Left ventricle myocardium inferior (tissue), 1 donor: ENCODE data around the gene ADA. TPM values are rescaled to one million over a fixed set of nuclear protein-coding genes. Genes with fewer than 3 reads are reported as not detected.

Source experiments
- DNase-seq: peaks from one replicate; pipeline ENCODE4 v3.0.0-alpha.2; 2020
- H3K27ac ChIP-seq: fragments of 200-600 bp; replicated peaks from 2 replicates; pipeline ENCODE4 v1.8.0; 2021
- H3K27me3 ChIP-seq: fragments of 200-600 bp; 2 replicates; pipeline ENCODE4 v1.8.0; 2021; ENCODE audit warnings: low read depth
- H3K36me3 ChIP-seq: fragments of 200-600 bp; 2 replicates; pipeline ENCODE4 v1.8.0; 2021
- H3K4me1 ChIP-seq: fragments of 200-600 bp; 2 replicates; pipeline ENCODE4 v1.8.0; 2021
- H3K4me3 ChIP-seq: fragments of 200-600 bp; 2 replicates; pipeline ENCODE4 v1.8.0; 2021; ENCODE audit warnings: mild to moderate bottlenecking, moderate library complexity
- H3K9me3 ChIP-seq: fragments of 200-600 bp; replicated peaks from 2 replicates; pipeline ENCODE4 v1.8.0; 2021
- intact Hi-C: fragments of 100-400 bp; cut with micrococcal nuclease; formaldehyde crosslinking; loops from one replicate; pipeline ENCODE4 v1.11.0; 2022
- total RNA-seq: library from RNA; stranded (reverse); fragmentation: NEBNext Ultra II Directional; extraction: Animal tissue kit (Norgen Biotek cat#: 25700); gene quantifications from one replicate; pipeline ENCODE4 v1.2.1, GENCODE V29; 2021
- TF ChIP-seq, protein P1 (sequence below): fragments of 200-600 bp; IDR thresholded peaks from 2 replicates; pipeline ENCODE4 v1.8.0; 2021; ENCODE audit warnings: antibody characterized with exemption, mild to moderate bottlenecking, borderline replicate concordance
- donor health status: DM: no; HTN: yes; CAD: no; lungs with severe emphysema.

ADA gene
- total RNA-seq, 1 donor from 2014 or later, result 6.7 TPM

DNA sequence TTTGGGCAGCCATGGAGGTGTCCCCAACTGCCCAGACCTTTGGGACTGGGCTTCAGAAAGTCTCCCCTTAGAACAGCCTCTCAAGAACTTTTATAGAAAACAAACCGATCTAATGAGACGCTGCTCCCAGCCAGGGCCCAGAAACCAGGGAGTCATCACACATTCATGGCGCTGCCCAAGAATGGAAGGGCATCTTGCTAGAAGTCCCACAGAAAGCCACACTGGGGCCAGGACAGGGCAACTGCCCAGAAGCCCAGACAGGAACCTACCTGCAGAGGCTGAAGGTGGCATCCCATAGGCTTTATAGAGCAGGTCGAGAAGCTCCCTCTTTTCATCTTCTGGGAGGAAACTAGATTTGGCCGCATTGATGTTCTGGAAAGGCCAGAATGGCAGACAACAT, 31.5 kb downstream of the ADA start:
- Histone ChIP-seq H3K4me1 (peaks cover 66% of the 10 kb centered on the region), H3K27ac (peak overlapping the region; percentile 3), H3K9me3 (no peaks in the 10 kb centered on the region), H3K36me3 (peaks cover 88% of the 10 kb centered on the region), H3K27me3 (no peaks in the 10 kb centered on the region), H3K4me3 (no peak overlapping the region)
- DNase-seq, result no peak
- intact Hi-C loops, result no loop called here
- TF ChIP-seq, protein P1, sequence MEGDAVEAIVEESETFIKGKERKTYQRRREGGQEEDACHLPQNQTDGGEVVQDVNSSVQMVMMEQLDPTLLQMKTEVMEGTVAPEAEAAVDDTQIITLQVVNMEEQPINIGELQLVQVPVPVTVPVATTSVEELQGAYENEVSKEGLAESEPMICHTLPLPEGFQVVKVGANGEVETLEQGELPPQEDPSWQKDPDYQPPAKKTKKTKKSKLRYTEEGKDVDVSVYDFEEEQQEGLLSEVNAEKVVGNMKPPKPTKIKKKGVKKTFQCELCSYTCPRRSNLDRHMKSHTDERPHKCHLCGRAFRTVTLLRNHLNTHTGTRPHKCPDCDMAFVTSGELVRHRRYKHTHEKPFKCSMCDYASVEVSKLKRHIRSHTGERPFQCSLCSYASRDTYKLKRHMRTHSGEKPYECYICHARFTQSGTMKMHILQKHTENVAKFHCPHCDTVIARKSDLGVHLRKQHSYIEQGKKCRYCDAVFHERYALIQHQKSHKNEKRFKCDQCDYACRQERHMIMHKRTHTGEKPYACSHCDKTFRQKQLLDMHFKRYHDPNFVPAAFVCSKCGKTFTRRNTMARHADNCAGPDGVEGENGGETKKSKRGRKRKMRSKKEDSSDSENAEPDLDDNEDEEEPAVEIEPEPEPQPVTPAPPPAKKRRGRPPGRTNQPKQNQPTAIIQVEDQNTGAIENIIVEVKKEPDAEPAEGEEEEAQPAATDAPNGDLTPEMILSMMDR, result no peak

DNA sequence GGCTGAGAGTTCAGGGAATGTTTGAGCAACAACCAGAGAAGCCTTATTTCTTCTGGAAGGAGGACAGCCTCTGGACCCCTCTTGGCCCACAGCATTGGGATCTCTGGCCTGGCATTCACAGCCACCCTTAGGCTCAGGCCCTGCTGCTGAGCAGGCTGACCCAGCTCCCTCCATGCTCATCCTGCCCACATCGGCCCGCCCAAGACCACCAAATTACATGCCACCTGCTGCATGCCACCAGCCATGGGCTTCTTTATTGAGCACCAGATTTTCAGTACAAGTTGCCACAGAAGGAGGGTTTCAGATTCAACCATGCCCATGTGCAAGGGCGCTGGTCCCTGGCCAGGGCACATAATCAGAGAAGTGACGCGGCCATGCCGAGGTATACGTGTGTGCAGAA, 32.2 kb downstream of the ADA start:
- intact Hi-C loops, result no loop called here

DNA sequence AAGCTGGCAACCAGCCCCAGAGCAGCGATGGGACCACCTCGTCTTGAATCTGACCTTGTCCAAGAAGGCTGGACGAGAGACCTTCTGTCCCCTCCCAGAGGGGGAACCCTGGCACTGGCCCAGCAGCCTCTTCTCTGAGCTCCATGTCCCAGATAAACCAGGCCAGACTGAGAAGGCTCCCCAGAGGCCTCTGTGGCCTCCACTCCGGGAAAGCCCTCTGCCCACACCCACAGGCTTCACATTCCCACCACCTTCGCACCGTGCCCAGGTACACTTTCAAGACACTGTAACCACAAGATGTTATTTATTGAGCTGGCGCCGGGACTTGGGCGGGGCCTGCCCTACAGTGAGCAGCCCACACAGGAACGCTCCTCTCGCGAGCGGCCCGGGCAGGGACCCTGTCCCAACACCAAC, 33.2 kb downstream of the ADA start:
- peaks cover 82% of the 10 kb centered on the region for H3K4me1 ChIP-seq
- H3K9me3 ChIP-seq, result no peaks in the 10 kb centered on the region
- peak; percentile 65 for DNase-seq
- H3K27ac ChIP-seq, result peak overlapping the region; percentile 91
- TF ChIP-seq, protein P1, result no peak
- no peak overlapping the region for H3K4me3 ChIP-seq
- H3K27me3 ChIP-seq, result no peaks in the 10 kb centered on the region
- intact Hi-C loops, result no loop called here
- H3K36me3 ChIP-seq, result peaks cover 90% of the 10 kb centered on the region

More for the DNA sequence above, 32.2 kb downstream of the ADA start:
- Histone ChIP-seq H3K27me3 (no peaks in the 10 kb centered on the region), H3K4me1 (peaks cover 73% of the 10 kb centered on the region), H3K9me3 (no peaks in the 10 kb centered on the region), H3K36me3 (peaks cover 87% of the 10 kb centered on the region), H3K27ac (peak overlapping the region; percentile 91), H3K4me3 (no peak overlapping the region)
- no peak for DNase-seq
- TF ChIP-seq, protein P1, result no peak

DNA sequence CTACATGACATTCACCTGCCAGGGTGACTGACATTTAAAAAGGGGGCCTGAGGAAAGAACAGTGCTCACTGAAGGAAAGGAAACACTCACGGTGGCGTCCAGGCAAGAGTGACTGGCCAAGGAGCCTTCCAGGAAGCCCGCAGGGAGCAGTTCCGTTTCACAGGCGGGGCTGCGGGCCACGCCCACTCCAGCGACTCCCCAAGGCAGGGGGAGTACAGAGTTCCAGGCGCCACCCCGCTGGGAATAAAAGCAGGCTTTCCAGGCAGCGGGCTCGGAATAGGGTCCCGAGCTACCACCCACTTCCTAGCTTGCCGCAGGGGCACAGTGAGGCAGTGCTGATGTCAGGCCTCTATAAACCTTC, 34.9 kb downstream of the ADA start:
- H3K4me1 ChIP-seq, result peaks cover 82% of the 10 kb centered on the region
- no peaks in the 10 kb centered on the region for H3K9me3 ChIP-seq
- TF ChIP-seq, protein P1, result no peak
- intact Hi-C loops, result no loop called here
- H3K4me3 ChIP-seq, result peak overlapping the region; percentile 33
- peak; percentile 68 for DNase-seq
- peak overlapping the region; percentile 91 for H3K27ac ChIP-seq
- H3K27me3 ChIP-seq, result no peaks in the 10 kb centered on the region
- peaks cover 79% of the 10 kb centered on the region for H3K36me3 ChIP-seq

DNA sequence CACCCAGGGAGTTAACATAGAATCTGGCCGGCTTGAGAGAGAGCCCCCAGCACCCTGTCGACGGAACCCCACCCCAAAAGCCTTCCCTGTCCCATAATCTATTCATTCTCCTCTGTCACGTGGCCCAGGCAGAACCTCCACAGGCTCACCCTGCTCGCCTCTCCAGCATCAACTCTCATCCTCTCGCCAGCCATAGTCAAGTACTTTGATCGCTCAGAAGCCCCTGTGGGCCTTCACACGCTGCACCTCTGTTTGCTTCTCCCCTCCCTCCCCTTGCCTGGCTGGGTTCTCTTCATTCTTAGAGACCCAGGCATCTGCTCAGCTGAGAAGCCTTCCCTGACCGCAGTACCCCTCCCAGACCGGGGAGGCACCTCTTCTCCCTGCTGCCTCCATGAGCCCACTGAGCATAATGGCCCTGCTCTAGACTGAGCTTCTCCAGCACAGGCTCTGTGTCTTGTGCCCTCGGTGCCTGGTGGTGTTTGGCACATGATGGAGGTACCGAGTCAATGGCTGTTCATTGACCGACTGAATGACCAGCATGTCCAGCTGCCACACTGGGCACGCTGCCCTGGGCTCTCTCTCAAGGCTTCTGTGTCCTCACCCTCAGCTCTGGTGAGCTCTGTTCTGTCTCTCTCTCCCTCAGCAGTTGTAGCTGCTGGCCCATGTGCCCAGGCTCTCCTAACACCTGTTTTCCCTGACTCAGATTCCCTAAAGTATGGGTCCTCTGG, 35.5 kb downstream of the ADA start:
- TF ChIP-seq, protein P1, result no peak
- intact Hi-C loops, result no loop called here
- Histone ChIP-seq H3K9me3 (no peaks in the 10 kb centered on the region), H3K4me3 (peak overlapping the region; percentile 33), H3K4me1 (peaks cover 83% of the 10 kb centered on the region), H3K36me3 (peaks cover 75% of the 10 kb centered on the region), H3K27ac (peak overlapping the region; percentile 91), H3K27me3 (no peaks in the 10 kb centered on the region)
- peak; percentile 46 for DNase-seq
